HG02943 (cell line): ENCODE measurements around the gene TIGD7.
A peak's percentile ranks its signal among the peaks of the same experiment; 100 is the strongest.

Experiments used
- ATAC-seq: cut with Tn5 transposase; IDR thresholded peaks from one replicate; pipeline ENCODE4 v1.9.1; 2021; ENCODE audit warnings: mild to moderate bottlenecking, low read depth, moderate library complexity; ENCODE audit not compliant: unreplicated experiment

TIGD7 gene, protein sequence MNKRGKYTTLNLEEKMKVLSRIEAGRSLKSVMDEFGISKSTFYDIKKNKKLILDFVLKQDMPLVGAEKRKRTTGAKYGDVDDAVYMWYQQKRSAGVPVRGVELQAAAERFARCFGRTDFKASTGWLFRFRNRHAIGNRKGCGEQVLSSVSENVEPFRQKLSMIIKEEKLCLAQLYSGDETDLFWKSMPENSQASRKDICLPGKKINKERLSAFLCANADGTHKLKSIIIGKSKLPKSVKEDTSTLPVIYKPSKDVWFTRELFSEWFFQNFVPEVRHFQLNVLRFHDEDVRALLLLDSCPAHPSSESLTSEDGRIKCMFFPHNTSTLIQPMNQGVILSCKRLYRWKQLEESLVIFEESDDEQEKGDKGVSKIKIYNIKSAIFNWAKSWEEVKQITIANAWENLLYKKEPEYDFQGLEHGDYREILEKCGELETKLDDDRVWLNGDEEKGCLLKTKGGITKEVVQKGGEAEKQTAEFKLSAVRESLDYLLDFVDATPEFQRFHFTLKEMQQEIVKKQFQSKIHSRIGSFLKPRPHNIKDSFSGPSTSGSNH

GRCh38 chr16:3305109-3306068 lies at the start of gene TIGD7, which contains the start of gene ZNF75A:
TIGD7 (minus strand) TSS chr16:3305430; CDS start chr16:3300614, 4,816 bp downstream.
ZNF75A (plus strand) TSS chr16:3305497; CDS start chr16:3308429, 2,932 bp downstream.
- peak; percentile 93 for ATAC-seq

GRCh38 chr16:3349175-3349574 lies 43.9 kb upstream of the TIGD7 start:
- no peak for ATAC-seq

DNA sequence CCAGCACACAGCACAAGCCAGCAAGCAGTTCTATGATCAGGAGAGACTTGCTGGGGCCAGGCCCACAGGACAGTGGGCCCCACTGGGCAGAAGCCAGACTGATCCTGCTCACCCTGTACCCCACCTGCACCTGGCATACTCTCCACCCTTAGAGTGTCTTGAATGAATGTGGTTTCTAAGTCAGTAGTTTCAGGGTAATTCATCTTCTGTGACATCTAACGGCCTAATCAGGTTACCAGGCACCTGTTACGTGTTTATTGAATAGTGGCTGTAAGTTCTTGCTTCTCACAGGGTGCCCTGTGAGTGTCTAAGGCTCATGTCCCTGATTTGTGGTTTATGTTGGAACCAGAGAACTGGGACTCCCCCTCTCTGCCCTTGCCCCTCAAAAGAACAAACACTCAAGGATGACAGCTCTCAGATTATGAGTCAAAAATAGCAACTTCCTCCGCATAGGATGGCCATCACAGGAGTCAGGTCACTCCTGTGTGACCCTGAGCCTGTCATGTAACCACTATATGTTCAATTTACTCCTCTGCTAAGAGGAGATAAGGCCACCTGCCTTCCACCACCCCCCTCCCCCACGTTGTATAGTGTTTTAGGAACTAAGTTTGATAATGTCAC lies 43.4 kb upstream of the TIGD7 start:
- no peak for ATAC-seq

DNA sequence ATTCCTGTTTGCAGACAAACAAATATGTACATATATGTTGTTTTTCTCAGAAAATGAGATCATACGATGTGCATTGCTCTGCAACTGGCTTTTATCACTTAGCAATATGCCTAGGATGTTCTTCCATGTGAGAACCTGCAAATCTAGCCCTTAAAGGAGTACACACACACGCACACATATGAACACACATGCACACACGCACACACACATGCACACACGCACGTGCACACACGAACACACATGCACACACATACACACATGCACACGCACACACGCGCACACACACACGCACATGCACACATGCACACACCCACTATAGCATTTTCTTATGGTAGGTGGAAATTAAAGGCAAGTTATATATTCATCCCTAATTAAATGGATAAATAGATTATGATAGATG lies 42.4 kb upstream of the TIGD7 start:
- ATAC-seq: no peak

GRCh38 chr16:3346041-3346440 lies 40.8 kb upstream of the TIGD7 start:
- no peak for ATAC-seq

GRCh38 chr16:3328643-3329042 lies 23.4 kb upstream of the TIGD7 start:
- ATAC-seq: no peak

DNA sequence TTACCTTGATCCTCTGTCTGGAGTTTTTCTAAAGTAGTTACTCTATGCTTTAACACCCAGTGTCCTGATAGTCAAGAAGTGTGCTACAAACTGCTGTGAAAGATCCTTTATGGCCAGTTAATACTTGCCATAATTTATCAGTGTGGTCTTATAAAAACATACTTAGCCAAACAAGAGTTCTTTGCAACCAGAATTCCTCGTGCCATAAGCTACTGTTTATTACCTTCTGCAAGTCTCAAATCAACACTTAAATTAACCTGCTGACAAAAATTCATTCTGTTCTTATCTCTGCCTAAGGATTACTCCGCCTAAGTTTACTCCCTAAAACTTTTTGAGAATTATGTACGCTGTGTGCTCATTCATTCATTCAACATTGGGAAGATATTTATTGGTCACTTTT lies 22.9 kb upstream of the TIGD7 start:
- ATAC-seq: no peak

GRCh38 chr16:3327514-3327913 lies 22.3 kb upstream of the TIGD7 start:
- ATAC-seq: no peak

DNA sequence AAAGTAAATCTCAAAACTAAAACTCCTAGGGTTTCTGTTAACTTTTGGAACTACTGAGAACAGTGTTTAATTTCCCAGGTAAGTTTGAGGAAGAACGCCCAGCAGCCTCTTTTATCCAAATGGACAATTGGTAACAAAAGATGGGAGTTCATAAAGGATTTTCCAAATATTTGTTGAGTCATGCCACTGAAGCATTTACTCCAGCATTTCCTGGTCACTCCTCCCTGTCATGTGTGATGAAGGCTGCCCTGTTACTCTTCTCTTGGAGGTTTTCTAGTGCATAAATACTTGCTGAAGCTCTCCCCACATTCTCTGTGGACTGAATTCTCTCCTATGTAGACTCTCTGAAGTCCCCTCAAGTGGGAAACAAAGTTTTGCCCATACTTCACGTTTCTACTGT lies 16.6 kb upstream of the TIGD7 start:
- no peak for ATAC-seq

- ATAC-seq: no peak
Measured at GRCh38 chr16:3317315-3317999, 12.2 kb upstream of the TIGD7 start.

DNA sequence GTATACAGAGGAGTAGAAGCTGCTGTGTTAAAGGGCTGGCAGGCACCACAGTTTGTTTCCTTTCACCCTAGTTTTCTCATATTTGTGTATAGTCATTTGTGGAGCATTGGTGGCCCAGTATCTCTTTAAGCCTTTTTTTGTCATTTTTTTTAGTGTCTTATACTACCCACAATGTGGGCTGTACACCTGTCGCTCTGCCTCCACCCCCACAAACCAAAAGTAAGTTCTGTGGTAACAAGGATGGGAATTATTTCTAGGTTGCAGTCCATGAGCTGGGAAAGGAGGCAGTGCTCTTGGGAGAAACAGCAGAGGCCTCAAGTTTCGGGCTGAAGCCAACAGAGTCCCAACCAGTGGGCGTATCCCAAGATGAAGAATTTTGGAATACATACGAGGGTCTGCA lies 6.3 kb upstream of the TIGD7 start:
- ATAC-seq: no peak

DNA sequence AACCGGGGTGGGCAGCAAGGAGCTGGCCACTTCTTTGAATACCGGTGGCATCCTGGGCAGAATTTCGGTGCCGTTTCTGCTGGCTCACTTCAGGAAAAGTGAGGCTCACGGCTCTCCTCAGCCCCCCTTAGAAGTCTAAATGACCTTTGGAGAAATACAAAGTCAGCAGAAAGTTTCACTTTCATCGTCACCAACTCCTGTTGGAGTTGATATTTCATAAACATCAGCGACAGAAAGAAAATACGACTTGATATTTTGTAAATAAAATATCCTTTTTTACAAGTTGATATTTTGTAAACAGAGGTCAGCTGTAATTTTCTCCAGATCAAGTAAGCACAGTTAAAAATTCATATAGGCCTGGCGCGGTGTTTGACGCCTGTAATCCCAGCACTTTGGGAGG lies 848 bp upstream of the TIGD7 start:
- ATAC-seq: no peak

DNA sequence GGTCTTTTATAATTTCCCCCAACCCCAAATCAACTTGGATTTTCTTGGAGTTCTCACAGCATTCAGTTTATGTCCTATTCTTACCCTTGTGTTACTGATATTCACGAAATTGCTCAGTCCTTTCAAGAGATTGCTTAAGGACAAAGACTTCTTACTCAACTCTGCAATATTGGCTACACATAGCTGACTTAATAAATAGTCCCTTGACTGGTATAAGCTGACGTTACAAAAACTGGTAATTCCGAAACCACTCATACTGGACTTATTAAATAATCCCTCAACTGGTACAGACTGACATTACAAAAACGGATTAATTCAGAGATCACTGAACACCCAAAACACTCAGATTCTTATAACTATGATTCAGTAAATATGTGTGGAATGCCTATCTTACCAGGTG lies 860 bp downstream of the TIGD7 start:
- no peak for ATAC-seq

DNA sequence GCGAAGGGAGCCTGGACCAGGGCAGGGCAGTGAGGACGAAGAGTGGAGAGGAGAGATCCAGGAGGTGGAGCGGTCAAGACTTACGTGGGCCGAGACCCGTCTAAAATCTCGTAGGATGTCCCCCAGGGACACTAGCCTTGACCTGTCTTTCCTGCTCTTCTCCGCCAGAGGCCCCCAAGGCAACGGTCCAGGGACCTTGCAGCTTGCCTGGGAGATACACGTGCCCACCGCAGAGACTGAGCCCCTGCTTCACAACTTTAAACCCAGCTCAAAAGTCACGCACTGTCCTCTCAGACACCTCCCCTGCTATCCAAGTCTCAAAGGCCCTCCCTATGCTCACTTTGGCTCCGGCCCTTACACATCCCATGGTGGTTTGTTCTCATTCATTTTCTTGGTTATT lies 9.4 kb downstream of the TIGD7 start:
- ATAC-seq: no peak

DNA sequence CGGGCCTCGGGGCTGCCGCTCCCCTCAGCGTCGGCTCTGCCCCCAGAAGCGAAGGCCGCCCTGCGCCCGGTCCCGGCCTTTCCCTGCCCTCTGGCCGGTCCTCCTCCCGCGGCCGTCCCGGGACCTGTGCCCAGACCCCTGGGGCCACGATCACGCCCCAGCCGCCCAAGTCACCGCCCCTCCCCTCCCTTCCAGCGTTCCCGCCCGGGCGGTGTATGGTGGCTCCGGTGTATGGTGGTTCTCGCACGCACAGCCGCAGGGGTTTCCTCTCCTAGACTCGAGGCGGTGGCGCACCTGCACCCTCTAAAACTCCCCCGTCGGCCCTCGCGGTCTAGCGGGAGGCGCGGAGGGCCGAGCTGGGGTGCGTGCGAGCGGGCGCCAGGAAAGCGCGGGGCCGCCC lies 10.0 kb downstream of the TIGD7 start:
- ATAC-seq: no peak

GRCh38 chr16:3292604-3293003 lies 12.6 kb downstream of the TIGD7 start:
- no peak for ATAC-seq

DNA sequence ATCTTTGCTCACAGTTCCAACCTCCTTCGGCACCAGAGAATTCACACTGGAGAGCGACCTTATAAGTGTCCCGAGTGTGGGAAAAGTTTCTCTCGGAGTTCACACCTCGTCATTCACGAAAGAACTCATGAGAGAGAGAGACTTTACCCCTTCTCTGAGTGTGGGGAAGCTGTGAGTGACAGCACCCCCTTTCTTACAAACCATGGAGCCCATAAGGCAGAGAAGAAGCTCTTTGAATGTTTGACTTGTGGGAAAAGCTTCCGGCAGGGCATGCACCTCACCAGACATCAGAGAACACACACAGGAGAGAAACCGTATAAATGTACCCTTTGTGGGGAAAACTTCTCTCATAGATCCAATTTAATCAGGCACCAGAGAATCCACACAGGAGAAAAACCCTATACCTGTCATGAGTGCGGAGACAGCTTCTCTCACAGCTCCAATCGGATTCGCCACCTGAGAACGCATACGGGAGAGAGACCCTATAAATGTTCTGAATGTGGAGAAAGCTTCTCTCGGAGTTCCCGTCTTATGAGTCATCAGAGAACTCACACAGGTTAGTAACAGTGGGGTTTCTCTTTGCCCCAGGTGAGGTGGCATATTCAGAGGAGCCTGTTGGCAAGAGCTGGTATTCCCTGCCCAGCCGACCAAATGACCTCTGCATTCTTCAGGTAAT lies 15.1 kb downstream of the TIGD7 start:
- ATAC-seq: no peak

DNA sequence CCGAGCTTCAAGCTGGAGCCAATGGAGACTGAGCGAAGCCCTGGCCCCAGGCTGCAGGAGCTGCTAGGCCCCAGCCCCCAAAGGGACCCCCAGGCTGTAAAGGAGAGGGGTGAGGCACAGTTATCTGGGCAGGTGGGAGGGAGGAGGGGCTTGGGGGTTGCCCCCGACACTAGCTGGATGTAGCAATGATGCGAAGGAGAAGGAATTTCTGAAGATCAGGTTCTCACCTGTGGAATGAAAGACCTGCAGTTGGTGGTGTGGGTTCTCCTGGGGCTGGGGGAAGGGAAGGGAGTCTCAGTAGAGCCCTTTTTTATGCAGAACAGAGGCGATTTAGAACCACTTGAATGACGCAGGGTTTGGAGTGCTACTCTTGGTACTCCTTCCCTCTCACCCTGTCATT lies 20.1 kb downstream of the TIGD7 start:
- ATAC-seq: no peak
